ENCODE measurements around the gene IQUB. TPM values are rescaled to one million over a fixed set of nuclear protein-coding genes. Genes with fewer than 3 reads are reported as not detected.

IQUB gene
- total RNA-seq, 6 experiments from 2014 or later = 0.05 to 0.19 (median 0.12) TPM; not detected in 3

DNA sequence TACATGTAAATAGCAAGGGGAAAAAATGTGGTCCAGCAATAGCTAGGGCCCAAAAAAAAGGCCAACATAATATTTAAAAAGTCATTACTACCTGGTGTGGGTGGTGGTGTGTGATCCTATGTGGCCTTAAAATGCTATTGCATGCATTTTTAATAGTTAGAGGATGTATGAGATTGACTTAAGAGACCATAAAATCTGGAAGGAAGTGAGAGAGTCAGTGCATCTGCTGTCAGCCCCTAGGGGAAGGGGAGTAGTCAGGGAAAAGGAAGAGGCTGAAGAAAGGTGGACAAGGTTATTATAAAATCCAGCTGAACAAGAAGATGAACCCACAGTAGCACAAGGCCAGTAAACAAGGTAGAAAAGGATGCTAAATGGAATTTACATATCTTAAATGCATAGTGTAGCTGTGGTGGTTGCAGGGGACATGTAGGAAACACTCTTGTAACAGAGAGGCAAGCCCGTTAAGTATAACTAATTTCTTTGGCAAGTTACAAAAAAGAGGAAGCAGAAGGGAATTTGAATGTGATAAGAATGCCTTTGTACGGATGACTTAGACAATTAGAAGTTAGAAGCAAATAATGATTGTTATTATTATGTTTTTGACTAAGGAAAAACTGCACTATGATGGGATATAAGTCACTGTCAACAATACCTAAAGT is 35.1 kb upstream of the IQUB start:
- Mint-ChIP-seq H3K4me3 (no peak overlapping the region), H3K27ac (no peak overlapping the region), H3K4me1 (ENCODE audit: low read depth) (no peaks in the 10 kb centered on the region), H3K36me3 (ENCODE audit: low read depth) (no peaks in the 10 kb centered on the region), H3K9me3 (no peaks in the 10 kb centered on the region), H3K27me3 (ENCODE audit: insufficient read depth) (peaks cover 5% of the 10 kb centered on the region; the same call in 1 of the 2 replicates)
- no peak for DNase-seq
- TF ChIP-seq, protein P1, sequence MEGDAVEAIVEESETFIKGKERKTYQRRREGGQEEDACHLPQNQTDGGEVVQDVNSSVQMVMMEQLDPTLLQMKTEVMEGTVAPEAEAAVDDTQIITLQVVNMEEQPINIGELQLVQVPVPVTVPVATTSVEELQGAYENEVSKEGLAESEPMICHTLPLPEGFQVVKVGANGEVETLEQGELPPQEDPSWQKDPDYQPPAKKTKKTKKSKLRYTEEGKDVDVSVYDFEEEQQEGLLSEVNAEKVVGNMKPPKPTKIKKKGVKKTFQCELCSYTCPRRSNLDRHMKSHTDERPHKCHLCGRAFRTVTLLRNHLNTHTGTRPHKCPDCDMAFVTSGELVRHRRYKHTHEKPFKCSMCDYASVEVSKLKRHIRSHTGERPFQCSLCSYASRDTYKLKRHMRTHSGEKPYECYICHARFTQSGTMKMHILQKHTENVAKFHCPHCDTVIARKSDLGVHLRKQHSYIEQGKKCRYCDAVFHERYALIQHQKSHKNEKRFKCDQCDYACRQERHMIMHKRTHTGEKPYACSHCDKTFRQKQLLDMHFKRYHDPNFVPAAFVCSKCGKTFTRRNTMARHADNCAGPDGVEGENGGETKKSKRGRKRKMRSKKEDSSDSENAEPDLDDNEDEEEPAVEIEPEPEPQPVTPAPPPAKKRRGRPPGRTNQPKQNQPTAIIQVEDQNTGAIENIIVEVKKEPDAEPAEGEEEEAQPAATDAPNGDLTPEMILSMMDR (IDR thresholded peaks at IDR 0.05) = no peak

DNA sequence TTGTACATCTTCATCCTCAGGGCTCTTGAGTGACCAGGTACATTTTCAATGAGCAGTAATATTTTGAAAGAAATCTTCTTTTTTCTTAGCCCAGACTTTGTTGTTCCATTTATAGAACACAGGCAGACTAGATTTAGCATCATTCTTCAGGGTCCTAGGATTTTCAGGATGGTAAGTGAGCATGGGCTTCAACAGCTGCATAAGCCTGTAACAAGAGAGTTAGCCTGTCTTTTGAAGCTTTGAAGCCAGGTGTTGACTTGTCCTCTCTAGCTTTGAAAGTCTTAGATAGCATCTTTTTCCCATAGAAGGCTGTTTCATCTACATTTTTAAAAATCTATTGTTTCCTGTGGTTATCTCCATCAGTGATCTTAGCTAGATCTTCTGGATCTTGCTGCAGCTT is 27.7 kb upstream of the IQUB start:
- Mint-ChIP-seq H3K4me1 (ENCODE audit: low read depth) (no peaks in the 10 kb centered on the region), H3K36me3 (ENCODE audit: low read depth) (no peaks in the 10 kb centered on the region), H3K9me3 (no peaks in the 10 kb centered on the region), H3K4me3 (no peak overlapping the region), H3K27me3 (ENCODE audit: insufficient read depth) (peaks cover 9% of the 10 kb centered on the region), H3K27ac (no peak overlapping the region)
- TF ChIP-seq, protein P1 (IDR thresholded peaks at IDR 0.05) = no peak
- DNase-seq = no peak

DNA sequence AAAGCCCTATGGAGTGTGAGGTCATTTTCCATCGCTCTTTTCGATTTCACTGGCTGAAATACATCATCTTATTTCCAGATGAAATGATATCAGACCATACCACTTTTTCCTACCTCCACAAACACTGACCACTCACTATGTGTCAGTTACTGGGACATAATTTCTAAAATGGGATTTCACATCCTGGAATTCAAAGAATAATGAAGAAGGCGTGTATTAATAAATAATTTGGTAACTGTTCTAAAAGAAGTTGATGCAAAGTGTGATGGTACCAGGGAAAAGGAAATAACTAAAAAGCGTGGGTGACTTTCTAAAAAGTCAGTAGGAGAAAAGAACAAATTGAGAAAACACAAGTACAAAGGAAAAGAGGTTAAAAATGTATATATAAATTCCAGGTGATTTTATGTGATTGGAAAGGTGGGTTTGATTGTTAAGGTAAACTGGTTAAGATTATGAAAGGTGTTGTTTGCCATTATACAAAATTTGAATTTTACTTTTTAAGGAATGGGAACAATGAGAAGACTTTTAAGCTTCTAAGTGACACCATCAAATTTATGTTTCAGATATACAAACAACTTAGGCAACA is 24.0 kb upstream of the IQUB start:
- H3K36me3 Mint-ChIP-seq (ENCODE audit: low read depth) = no peaks in the 10 kb centered on the region
- no peak for DNase-seq
- H3K4me3 Mint-ChIP-seq = no peak overlapping the region
- H3K4me1 Mint-ChIP-seq (ENCODE audit: low read depth) = no peaks in the 10 kb centered on the region
- H3K27ac Mint-ChIP-seq = no peak overlapping the region
- H3K27me3 Mint-ChIP-seq (ENCODE audit: insufficient read depth) = peaks cover 5% of the 10 kb centered on the region
- TF ChIP-seq, protein P1 (IDR thresholded peaks at IDR 0.05) = no peak
- no peaks in the 10 kb centered on the region for H3K9me3 Mint-ChIP-seq

DNA sequence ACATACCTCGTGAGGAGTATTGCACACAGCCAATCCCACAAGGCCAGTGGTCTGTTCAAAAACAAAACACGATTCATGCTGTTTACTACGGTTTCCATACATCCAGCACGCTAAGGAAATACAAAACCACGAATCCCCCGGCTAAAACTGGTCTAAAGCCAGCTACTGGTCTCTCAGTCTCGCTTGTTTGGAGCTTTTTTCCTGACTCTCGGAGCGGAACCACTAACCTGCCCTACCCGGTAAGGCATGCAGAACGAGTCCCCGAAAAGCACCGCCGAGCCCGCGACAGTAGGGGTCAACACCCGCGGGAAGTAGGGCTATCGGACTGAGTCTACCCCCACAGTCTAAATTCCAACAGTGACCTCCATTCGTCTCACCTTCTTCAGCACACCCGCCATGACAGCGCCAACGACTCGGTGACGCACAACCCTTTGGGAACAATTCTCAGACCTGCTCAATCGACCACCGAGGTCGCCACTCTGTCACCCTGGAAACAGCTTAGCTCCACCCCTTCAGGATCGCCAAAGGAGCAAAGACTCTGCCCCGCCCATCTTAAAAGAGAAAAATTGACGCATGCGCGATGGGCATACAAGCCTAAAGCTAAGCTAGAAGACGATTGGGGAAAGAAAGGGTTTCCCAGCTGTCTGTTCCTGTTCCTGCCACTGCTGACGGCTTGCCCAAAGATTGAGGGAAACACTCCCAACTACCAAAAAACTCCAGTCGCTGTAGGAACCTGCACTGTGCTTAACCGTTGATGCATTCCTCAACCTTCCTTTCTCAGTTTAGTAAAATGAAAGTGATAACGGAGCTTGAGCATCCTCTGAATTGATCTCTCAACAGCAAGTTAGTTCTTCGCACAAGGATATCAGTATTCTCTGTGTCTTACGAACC is 23.2 kb upstream of the IQUB start, which contains the start of gene NDUFA5:
NDUFA5 (minus strand) TSS at position 421 of the 891 bp plus-strand sequence; CDS start at position 398, 23 bp downstream.
- H3K4me3 Mint-ChIP-seq = no peak within 1 kb of the TSS
- peaks cover 5% of the 10 kb centered on the region for H3K27me3 Mint-ChIP-seq (ENCODE audit: insufficient read depth)
- TF ChIP-seq, protein P1 (IDR thresholded peaks at IDR 0.05) = no peak
- H3K36me3 Mint-ChIP-seq (ENCODE audit: low read depth) = peaks cover 7% of the 10 kb centered on the region
- DNase-seq = peak; percentile 100
- no peaks in the 10 kb centered on the region for H3K4me1 Mint-ChIP-seq (ENCODE audit: low read depth)
- H3K9me3 Mint-ChIP-seq = no peaks in the 10 kb centered on the region
- no peak within 1 kb of the TSS for H3K27ac Mint-ChIP-seq

DNA sequence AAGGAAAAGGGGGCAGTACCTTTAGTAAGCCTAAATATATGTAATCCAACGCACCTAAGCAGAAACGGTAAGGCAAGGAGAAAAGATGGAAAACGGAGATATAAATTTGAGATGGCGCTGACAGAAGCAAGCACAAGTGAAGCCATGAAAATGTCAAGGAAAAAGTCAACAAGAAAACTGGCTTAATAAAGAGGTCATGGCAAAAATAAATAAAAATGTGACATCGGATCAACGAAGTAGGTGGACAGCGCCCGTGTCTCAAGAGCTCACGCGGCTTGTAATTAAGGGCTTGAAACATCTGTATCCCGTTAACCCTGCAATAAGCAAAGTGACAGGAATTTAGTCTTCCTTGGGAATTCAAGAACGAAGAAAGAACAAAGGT is 22.6 kb upstream of the IQUB start:
- no peak for DNase-seq
- H3K4me3 Mint-ChIP-seq = no peak overlapping the region
- H3K27me3 Mint-ChIP-seq (ENCODE audit: insufficient read depth) = peaks cover 5% of the 10 kb centered on the region; the same call in 1 of the 2 replicates
- TF ChIP-seq, protein P1 (IDR thresholded peaks at IDR 0.05) = no peak
- H3K4me1 Mint-ChIP-seq (ENCODE audit: low read depth) = no peaks in the 10 kb centered on the region
- no peaks in the 10 kb centered on the region for H3K9me3 Mint-ChIP-seq
- H3K36me3 Mint-ChIP-seq (ENCODE audit: low read depth) = peaks cover 13% of the 10 kb centered on the region
- no peak overlapping the region for H3K27ac Mint-ChIP-seq
